DOHH2 (cell line): ENCODE results near the gene ALDH3B1.

Source experiments
- EZH2phosphoT487 ChIP-seq: fragments of 200-600 bp; sonication (generic); IDR thresholded peaks from 2 replicates; pipeline ENCODE4 v1.6.1; 2017; ENCODE audit warnings: borderline replicate concordance, mild to moderate bottlenecking, antibody characterized with exemption, low read length, moderate library complexity, mixed read lengths
- TF ChIP-seq, protein P1 (sequence below): fragments of 200-600 bp; sonication (generic); IDR thresholded peaks from one replicate; pipeline ENCODE4 v1.5.1; 2014; ENCODE audit warnings: antibody characterized with exemption, mild to moderate bottlenecking, low read depth, low read length; ENCODE audit not compliant: poor library complexity, severe bottlenecking

DNA sequence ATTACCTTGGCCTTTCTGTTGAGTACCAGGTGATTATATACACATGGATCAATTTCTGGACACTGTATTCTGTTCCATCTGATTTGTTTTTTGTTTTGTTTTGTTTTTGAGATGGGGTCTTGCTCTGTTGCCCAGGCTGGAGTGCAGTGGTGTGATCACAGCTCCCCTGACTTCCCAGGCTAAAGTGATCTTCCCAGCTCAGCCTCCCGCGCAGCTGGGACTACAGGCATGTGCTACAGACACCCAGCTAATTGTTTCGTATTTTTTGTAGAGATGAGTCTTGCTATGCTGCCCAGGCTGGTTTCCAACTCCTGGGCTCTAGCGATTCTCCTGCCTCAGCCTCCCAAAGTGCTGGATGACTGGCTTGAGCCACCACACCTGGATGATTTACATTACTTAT lies 47.7 kb downstream of the ALDH3B1 start:
- TF ChIP-seq, protein P1, sequence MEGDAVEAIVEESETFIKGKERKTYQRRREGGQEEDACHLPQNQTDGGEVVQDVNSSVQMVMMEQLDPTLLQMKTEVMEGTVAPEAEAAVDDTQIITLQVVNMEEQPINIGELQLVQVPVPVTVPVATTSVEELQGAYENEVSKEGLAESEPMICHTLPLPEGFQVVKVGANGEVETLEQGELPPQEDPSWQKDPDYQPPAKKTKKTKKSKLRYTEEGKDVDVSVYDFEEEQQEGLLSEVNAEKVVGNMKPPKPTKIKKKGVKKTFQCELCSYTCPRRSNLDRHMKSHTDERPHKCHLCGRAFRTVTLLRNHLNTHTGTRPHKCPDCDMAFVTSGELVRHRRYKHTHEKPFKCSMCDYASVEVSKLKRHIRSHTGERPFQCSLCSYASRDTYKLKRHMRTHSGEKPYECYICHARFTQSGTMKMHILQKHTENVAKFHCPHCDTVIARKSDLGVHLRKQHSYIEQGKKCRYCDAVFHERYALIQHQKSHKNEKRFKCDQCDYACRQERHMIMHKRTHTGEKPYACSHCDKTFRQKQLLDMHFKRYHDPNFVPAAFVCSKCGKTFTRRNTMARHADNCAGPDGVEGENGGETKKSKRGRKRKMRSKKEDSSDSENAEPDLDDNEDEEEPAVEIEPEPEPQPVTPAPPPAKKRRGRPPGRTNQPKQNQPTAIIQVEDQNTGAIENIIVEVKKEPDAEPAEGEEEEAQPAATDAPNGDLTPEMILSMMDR: no peak
- no peak for TF ChIP-seq EZH2phosphoT487
